Activated CD8-positive, alpha-beta memory T cell treated with anti-CD3 and anti-CD28 coated beads for 48 hours (primary cell): ENCODE results near the gene MST1R.
"Not testable (repeated sequence)": the region's sequence is repeated elsewhere in the genome, so short reads cannot be mapped to it uniquely, and the experiment has no call there.

Experiments used
- DNase-seq, 3 experiments: peaks; one replicate each; pipeline ENCODE4 v3.0.0-alpha.2; 2020; ENCODE audit warnings: low read depth in 2 of 3, low spot score in 2 of 3

The MST1R gene

GRCh38 chr3:49911611-49912010 is 7.9 kb upstream of the MST1R start:
- DNase-seq, result no peak

GRCh38 chr3:49911124-49911420 is 7.4 kb upstream of the MST1R start:
- DNase-seq, result no peak

GRCh38 chr3:49910409-49911123 is 6.9 kb upstream of the MST1R start:
- no peak for DNase-seq

GRCh38 chr3:49908373-49909199 is 4.9 kb upstream of the MST1R start:
- no peak for DNase-seq

- DNase-seq, result peak in 2 of 3 experiments; percentile 33
Measured at GRCh38 chr3:49906073-49906743, 2.5 kb upstream of the MST1R start.

GRCh38 chr3:49904448-49904847 is 775 bp upstream of the MST1R start:
- DNase-seq, result not testable (repeated sequence)

- no peak for DNase-seq
Measured at GRCh38 chr3:49902511-49903345, 945 bp downstream of the MST1R start.

- DNase-seq, result no peak
Measured at GRCh38 chr3:49901366-49902339, 2.0 kb downstream of the MST1R start.

- DNase-seq, result no peak
Measured at GRCh38 chr3:49900491-49901153, 3.1 kb downstream of the MST1R start.

- DNase-seq, result no peak
Measured at GRCh38 chr3:49899815-49900214, 3.9 kb downstream of the MST1R start.

GRCh38 chr3:49898991-49899390 is 4.7 kb downstream of the MST1R start:
- DNase-seq, result no peak

GRCh38 chr3:49896345-49896744 is 7.3 kb downstream of the MST1R start:
- DNase-seq, result no peak

GRCh38 chr3:49895791-49896190 is 7.9 kb downstream of the MST1R start:
- no peak for DNase-seq

GRCh38 chr3:49889296-49889695 is 14.4 kb downstream of the MST1R start:
- DNase-seq, result no peak

- no peak for DNase-seq
Measured at GRCh38 chr3:49886922-49887265, 16.8 kb downstream of the MST1R start.

- no peak for DNase-seq
Measured at GRCh38 chr3:49883998-49884397, 19.7 kb downstream of the MST1R start.

- no peak for DNase-seq
Measured at GRCh38 chr3:49882166-49882565, 21.5 kb downstream of the MST1R start.

- no peak for DNase-seq
Measured at GRCh38 chr3:49880581-49881315, 22.9 kb downstream of the MST1R start.

- no peak for DNase-seq
Measured at GRCh38 chr3:49879721-49880120, 24.0 kb downstream of the MST1R start.
